Measurements from ENCODE around the gene CHMP6.

GRCh38 chr17:80947200-80947940 lies 44.3 kb upstream of the CHMP6 start:
- TF ChIP-seq POLR2A (IDR thresholded peaks at IDR 0.05) (no peak), CTCF (IDR thresholded peaks at IDR 0.05 in 8 of 11, conservative IDR thresholded peaks at IDR 0.05 in 3 of 11) (no peak), POLR2AphosphoS5 (IDR thresholded peaks at IDR 0.05) (no peak)
